Measurements from ENCODE around the gene C3orf49.

The C3orf49 gene

DNA sequence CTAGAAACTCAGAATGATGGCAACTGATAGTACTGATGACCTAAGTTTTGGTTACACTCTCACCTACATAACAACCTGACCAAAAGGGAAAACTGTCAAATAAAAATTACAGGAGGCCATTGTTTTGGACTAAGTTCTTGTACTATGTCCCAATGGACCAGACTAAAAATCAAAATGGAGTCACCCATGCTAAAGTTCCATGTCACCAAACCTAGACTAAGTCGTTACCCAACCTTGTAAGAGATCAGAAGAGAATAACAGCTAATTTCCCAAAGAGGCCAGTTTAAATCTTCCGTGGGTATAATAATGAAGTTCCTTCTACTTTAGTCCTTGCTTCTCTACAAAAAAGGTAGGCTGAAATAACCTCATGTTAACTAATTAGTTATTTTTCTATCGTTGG is 32.2 kb downstream of the C3orf49 start:
- DNase-seq (ENCODE audit: low spot score), result no peak

DNA sequence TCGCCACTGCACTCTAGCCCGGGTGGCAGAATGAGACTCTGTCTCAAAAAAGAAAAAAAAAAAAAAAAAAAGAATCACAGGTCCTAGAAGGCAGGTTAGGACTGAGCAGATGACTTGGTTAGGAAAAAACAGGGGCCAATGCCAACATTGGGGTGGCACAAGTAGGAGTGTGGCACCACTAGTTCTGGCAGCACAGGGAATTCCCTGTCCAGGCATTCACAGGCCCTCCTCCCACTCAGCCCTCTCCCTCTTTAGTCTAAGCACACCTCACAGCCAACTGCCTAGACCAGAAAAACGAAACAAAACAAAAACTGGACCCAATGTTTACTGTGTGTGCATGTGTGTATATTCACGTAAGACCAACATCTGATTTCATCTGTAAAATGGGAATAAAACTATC is 34.0 kb downstream of the C3orf49 start:
- no peak for DNase-seq (ENCODE audit: low spot score)

DNA sequence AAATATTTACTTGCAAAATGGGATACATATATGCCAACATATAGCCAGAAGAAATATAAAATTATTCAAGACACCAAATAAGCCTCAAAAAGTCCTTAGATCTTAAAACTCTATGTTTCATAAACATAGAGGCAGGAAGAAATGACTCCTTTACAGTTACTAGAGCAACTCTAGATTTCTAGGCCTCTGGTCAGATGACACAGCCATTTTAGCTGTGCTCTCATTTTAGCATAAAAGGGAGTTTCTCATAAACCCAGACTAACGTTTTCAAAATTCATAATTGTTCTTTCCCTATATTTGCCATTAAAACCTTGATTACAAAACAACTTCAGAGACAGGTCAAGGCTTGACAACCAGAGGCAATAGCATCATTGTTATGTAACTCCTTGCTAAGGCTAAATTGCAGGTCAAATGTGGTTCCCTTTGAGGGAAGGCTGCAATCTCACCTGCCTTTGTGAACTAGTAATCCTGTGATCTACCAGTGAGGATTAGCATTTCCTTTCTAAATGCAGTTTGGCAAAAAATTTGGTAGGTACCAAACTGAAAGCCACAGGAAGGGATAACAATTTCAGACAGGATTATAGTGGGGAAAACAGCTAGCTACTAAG is 36.3 kb downstream of the C3orf49 start:
- DNase-seq (ENCODE audit: low spot score), result no peak

DNA sequence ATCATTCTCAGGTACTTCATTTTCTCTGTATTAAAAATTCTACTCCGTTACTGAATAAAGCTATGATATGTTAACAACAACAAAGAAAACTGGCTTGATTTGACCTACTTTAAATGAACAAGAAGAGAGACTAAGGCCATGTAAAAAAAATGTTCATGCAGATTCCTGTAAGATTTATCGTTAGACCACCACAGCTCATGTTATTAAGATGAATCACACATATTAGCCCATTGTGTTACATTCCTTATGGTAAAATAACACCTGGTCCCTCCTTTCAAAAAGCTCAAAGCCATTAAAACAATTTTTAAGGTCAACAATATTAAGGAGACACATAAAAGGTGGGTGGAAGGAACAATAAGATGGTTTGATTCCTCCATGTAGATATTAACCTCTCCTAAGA is 38.2 kb downstream of the C3orf49 start:
- no peak for DNase-seq (ENCODE audit: low spot score)

DNA sequence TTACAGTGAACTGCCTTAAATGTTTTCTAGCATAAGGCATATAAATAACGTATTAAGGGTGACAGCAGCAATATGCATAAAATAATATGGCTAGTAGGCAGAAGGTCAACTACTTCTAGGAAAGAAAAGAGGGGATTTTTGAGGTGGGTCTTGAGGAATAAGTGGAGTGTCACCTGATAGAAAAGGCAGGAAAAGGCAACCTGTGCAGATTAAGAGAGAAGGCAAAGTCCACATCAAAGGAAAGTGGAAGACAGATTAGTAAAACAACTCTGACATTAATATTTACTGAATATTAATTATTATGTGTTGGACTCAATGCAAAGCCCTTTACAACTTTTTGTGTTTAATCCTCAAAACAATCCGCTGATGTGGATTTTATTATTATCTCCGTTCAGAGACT is 41.7 kb downstream of the C3orf49 start:
- no peak for DNase-seq (ENCODE audit: low spot score)

DNA sequence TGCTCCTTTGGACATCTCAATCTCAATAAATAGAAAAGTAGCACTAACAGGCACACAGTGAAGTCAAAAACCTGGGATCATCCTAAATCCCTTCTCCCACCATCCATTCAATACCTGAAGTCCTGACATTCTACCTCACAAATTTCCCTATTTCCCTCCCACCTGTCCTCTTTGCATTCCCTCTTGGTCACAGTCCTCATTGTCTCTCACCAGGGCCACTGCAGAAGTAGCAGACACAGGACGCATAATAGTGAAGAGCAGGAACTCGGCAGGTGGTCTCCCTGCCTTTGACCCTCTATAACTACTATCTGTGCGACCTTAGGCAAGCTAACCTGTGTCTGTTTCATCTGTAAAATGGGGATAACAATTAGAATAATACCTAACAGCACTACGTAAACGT is 42.2 kb downstream of the C3orf49 start:
- DNase-seq (ENCODE audit: low spot score), result no peak

DNA sequence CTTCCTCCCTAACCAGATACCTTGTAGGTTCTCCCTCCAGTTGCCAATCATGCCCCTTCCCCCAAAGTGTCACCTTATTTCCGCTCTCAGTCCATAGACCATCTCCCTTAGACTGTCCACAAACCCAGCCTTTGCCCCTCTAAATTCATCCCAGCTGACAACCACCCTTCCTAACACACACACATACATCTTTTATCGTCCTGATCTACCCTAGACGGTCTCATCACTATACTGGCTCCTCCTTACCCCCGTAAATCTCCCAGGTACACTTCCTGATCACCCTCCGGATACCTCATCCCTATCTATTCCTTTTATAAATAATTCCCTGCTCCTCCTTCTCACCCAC is 43.7 kb downstream of the C3orf49 start:
- no peak for DNase-seq (ENCODE audit: low spot score)

DNA sequence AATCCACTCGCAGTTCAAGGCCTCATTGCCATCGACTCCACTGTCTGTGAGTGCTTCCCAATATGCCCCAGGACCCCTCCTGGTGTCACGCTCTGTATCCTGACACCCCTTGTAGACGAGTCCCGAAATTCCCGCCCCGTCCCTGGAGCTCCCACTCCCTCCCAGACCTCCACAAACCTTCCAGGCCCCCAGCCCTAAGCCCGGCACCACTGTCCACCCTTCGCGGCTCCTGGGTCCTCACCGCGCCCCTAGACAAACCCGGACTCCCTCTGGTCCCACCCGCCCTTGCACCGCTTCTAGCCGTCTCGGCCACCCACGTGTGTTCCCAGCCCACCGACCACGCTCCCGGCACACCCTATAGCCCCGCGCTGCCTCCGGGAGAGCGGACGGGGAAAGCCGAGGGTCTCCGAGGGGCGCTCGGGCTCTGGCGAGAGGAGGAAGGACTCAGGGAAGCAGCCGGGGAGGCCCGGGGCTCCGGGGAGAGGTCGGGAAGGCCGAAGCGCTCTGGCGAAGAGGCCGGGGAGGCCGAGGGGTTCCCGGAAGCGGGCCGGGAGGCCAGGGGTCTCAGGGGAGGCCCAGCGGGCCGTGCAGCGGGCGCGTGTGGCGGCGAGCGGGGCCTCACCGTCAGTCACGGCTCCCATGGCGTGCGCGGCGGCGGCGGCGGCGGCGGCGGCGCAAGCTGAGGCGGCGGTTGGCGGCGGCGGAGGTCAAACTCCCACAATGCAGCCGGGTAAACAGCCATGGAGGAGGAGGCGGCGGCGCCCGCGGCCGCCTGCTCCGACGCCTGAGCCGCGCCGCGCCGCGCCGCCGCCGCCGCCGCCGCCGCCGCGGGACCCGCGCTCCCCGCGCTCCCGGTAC is 44.3 kb downstream of the C3orf49 start, which contains the start of the genes ATXN7 and THOC7:
ATXN7 (plus strand) TSS at position 718 of the 858 bp plus-strand sequence. CDS start 48,732 bp downstream, outside the sequence.
THOC7 (minus strand) TSS at position 656 of the 858 bp plus-strand sequence; CDS start at position 641, 15 bp downstream.
- peak; percentile 77 for DNase-seq (ENCODE audit: low spot score)

DNA sequence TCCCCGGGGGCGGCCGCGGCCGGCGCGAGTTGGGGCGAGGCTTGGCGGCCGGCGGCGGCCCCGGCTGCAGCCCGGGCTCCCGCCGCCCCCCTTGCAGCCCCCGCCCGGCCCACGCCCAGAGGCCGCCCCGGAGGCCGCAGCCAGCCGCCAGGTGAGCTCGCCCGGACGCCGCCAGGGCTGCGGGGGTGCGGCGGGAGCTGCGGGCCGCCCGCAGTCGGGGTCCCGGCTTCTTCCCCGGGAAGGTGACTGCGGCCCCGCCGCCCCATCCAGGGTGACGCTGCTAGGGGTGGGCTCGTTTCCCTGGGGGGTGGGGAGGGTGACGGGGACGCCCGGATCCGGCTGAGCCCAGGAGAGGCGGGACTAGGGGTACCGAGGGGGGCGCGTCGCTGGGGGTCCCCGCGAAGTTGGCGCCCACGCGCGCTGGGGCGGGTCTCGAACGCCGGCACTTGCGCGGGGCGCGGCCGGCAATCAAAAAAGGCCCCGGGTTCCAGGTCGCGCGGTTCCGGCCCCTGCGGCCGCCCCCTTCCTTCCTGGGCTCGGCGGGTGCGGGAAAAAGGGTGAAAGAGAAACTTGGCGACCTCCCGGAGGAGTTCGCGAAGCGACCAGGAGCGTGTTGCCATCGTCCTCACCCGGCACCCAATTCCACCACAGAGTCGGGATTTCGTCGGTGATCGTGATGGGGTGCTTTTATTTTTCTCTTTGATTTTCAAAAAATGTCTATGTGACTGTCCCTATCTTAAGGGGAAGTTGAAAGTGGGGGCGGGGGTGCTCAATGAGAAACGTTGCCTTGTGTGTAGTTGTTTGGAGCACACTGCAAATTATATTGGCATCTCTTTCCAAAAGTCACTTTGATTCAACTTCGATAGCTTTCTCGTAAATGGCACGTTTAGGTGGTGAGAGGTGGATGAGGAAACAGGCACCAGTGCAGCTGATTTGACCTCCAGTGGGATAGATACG is 45.2 kb downstream of the C3orf49 start:
- DNase-seq (ENCODE audit: low spot score), result peak; percentile 11

DNA sequence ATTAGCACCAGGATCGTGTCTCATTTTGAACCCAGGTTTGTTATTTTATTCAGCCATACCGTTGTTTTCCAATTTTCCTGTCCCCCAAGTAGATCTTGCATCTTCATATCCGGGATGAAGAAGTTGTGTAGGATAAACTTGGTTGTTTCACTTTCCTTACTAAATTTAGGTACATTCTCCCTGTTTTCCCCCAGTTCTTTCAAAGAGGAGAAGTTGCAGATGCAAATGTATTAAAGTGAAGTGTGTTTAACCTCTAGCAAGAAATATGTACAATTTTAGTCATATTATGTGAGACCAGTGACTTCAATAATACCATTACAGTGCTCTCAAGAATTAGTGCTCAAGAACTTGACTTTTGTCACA is 45.8 kb downstream of the C3orf49 start:
- no peak for DNase-seq (ENCODE audit: low spot score)

DNA sequence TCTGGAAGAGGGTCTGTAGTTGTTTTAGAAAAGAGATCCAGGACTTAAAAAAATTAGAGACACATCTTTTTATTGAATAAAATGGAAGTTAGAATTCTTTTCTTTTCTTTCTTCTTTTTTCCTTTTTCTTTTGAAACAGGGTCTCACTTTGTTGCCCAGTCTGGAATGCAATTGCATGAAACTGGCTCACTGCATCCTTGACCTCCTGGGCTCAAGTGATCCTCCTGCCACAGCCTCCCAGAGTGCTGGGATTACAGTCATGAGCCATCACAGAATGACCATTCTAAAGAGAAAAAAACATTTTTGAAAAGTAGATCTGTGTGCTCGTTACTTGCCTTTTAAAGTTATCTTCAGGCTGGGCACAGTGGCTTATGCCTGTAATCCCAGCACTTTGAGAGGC is 48.1 kb downstream of the C3orf49 start:
- no peak for DNase-seq (ENCODE audit: low spot score)

DNA sequence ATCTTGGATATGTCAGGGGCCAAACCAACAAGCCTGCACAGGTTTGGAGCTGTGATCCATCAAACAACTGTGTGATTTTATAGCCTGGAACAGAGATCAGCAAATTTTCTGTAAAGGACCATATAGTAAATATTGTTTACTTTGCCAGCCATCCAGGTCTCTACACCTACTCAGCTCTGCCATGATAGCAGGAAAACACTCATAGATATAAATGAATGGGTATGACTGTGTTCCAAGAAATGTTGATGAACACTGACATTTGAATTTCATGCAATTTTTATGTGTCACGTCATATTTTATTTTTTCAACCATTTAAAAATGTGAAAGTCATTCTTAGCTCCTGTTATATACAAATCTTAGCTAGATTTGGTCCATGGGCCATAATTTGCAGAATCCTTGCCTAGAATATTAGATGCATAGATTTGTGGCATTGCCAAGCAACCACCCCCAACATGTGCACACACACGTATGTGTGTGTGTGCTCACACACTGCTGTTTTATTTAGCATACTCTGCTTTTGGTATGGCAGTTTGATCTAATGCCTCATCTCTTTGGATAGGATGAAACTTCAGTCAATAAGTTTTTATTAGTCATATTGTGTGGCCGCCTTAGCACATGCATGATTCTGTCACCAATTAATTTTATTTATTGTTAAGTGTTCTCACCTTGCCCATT is 51.0 kb downstream of the C3orf49 start:
- no peak for DNase-seq (ENCODE audit: low spot score)

DNA sequence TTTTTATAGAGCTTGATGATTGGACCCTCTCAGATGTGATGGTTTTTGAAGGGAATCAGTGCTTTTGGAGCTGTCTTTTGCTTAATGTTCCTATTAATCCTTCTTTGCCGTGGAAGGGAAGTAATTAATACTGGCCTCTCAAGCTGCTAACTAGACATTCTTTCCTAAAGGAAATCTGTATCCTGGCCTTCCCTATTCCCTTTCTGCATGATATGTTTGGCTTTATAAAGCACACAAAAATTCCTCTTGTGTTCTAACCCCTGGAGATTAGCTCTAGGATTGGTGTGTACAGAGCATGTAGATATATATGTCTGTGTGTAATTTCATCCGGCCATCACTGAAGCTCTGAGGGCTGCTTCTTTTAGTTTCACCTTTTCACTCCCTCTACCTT is 51.5 kb downstream of the C3orf49 start:
- DNase-seq (ENCODE audit: low spot score), result no peak

DNA sequence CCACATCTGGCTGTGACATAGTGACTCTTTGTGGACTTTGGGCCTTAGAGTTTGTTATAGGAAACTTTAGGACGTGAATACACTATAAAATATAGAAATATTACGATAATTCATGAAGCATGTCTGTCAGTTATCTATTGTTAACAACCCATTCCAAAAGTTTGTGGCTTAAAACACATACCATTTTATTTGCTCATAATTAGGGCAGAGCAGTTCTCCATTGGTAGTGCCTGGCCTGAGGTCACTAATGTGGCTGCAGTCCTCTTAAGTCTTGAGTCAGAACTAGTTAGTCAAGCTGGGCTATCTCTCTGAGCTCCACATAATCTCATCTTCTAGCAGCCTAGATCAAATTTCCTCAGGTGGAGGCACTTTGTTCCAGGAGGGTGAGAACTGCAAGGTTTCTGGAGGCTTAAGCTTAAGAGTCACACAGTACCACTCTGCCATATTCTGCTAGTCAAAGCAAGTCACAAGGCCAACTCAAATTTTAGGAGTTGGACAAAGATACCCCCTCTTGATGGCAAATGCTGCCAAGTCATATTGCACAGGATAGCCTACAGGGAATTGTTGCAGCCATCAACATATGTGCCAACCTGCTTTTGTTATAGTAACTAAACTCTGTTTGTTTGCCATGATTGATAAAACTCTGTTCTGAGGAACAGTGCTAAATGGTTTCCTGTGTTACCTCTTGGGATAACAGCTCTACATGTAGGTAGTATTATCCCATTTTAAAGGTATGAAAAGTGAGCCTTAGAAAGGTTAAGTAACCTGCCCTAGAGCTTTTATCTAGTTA is 53.2 kb downstream of the C3orf49 start:
- no peak for DNase-seq (ENCODE audit: low spot score)

DNA sequence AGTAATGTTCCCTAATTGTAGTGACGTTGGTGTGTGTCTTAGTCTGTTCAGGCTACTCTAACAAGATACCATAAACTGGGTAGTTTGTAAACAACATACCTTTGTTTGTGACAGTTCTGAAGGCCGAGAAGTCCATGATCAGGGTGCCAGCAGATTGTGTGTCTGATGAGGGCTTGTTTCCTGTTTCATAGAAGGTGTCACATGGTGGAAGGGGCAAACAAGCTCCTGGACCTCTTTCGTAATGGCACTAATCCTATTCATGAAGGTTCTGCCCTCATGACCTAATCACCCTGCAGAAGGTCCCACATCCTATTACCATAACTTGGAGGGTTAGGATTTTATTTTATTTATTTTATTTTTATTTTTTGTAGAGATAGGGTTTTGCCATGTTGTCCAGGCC is 55.7 kb downstream of the C3orf49 start:
- DNase-seq (ENCODE audit: low spot score), result no peak

DNA sequence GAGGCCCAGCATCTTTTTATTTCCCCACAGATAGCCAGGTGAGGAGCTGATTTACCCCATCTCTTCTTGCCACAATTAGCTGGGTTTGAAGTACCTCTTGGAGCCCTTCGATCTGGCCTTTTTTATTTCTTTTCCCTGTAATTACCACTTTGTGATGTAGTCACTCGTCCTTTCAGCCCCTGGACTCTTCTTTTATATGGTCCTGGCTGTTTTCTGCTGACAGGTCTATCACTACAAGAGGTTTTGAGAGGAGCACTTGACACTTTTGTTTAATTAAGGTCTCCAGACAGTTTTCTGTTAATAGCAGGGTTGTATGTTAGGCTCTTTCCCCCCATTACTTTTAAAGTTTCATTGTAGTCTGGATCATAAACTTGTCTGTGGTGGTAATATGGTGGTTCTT is 56.4 kb downstream of the C3orf49 start:
- DNase-seq (ENCODE audit: low spot score), result no peak

DNA sequence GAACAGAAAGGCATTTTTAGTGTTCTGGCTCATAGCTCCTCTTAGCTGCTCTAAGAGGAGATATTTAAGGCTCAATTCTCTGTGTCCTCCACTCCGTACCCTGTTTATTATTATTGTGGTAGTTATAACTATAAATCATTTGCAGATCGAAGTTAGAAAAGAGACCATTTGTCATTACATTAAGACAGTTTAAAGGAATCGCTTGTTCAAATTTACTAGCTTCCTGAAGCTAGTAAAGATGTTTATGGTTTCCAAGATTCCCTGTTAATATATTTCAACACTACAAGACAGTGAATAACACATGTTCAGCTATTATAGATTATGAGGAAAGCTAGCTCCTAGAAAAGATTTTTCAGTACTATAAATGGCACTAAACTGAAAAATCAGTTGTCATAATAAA is 57.2 kb downstream of the C3orf49 start:
- no peak for DNase-seq (ENCODE audit: low spot score)

DNA sequence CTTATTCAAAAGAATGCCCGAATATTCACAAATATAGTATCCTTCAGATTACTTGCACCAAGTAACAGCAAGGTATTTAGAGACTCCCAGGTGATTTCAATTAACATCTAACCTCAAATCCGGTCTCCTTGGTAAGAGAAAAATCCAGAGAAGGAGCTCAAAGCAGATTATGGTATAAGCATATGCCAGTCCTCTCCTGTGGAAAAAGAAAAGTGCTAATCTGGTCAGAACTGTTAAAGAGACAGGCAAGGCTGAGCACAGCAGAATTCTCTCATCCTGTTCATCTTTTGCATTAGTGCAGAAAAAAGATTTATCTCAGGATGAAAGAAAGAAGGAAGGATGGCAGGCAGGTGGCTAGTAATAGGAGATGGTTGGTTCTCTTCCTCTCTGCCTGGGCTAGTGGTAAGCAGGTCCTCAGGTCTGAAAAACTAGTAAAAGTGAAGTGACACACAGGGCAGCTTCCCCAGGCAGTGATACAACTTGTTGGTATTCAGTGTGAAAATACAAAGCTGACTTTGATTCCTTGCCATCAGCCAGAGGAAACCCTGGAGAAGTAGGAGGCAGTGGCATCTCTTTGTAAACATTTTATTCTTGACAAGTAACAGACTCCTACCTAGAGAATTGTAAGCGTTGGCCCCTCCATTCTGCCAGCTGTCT is 58.8 kb downstream of the C3orf49 start:
- no peak for DNase-seq (ENCODE audit: low spot score)

DNA sequence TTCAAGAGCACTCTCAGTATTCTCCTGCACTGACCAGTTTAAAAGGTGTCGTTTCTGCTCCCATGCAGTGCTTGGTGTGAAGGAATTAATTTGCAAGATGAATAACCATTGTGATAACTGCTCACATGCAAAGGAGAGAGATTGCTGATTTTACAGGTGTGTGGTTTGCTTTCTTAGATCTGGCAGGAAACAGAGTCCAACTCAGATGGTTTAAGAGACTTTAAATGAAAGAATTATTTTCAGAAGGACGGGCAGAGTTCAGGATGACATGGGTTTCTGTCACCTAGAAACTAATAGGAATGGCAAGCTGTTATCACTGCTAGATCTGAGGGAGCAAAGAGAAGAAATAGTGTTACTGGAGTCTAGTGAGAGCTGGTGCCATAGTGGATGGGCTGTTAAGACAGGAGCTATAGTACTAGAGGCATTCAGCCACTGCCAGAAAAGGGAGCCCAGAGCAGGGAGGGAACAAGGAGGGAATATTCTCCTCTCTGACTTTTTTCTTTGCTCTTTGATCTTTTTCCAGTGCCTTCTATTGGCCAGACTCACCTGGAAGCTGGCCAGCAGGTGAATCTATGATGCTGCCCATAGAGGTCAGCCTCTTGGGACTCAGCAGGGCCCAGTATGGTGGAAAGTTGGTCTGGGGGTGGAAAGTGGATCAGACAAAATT is 59.4 kb downstream of the C3orf49 start:
- DNase-seq (ENCODE audit: low spot score), result no peak

DNA sequence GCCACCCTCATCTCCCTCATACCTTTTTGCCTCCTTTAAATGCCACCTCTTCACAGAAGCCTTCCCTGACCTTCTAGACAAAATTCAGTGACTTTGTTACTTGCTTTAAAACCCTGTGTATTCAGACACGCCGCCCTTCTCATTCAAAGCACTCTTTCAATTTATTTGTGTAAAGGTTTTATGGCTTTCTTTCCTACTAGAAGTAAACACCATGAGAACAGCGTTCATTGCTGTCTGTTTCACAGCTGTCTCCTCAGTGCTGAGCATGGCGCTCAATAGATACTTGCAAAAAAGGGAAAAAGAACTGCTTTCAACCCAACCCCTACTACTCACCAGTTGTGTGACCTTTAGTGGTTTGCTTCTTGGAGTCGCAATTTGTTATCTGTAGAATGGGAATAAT is 61.6 kb downstream of the C3orf49 start:
- DNase-seq (ENCODE audit: low spot score), result no peak

Data from hematopoietic multipotent progenitor cell treated with erythropoietin and hydrocortisone succinate and interleukin-3 and kit ligand, for 15 days (in vitro differentiated cells).